Neural progenitor cell (in vitro differentiated cells): Measurements from ENCODE around the gene LEFTY1. TPM values are rescaled to one million over a fixed set of nuclear protein-coding genes. Genes with fewer than 3 reads are reported as not detected.

Experiments used
- DNase-seq: peaks from one replicate; pipeline ENCODE4 v3.0.0-alpha.2; 2016; ENCODE audit warnings: low spot score
- H2AFZ ChIP-seq: fragments of 200-600 bp; sonication (generic); replicated peaks from 2 replicates; pipeline ENCODE4 v1.6.1; 2016; ENCODE audit warnings: antibody characterized with exemption
- H3F3A ChIP-seq: fragments of 200-600 bp; sonication (generic); 2 replicates; pipeline ENCODE4 v1.6.1; 2016; ENCODE audit warnings: antibody characterized with exemption, low read depth
- H3K27ac ChIP-seq: fragments of 200-600 bp; sonication (generic); 2 replicates; pipeline ENCODE4 v1.5.1; 2016; ENCODE audit warnings: mild to moderate bottlenecking
- H3K27me3 ChIP-seq: fragments of 200-600 bp; sonication (generic); 2 replicates; pipeline ENCODE4 v1.6.1; 2016; ENCODE audit warnings: mild to moderate bottlenecking, moderate library complexity
- H3K36me3 ChIP-seq: fragments of 200-600 bp; sonication (generic); 2 replicates; pipeline ENCODE4 v1.5.1; 2016
- H3K4me1 ChIP-seq: fragments of 200-600 bp; sonication (generic); 2 replicates; pipeline ENCODE4 v1.6.1; 2016; ENCODE audit warnings: mixed run types
- H3K4me2 ChIP-seq: fragments of 200-600 bp; sonication (generic); 2 replicates; pipeline ENCODE4 v1.6.1; 2016
- H3K4me3 ChIP-seq: fragments of 200-600 bp; sonication (generic); 2 replicates; pipeline ENCODE4 v1.5.1; 2016
- H3K79me2 ChIP-seq: fragments of 200-600 bp; sonication (generic); 2 replicates; pipeline ENCODE4 v1.6.1; 2016; ENCODE audit warnings: low read depth
- H3K9ac ChIP-seq: fragments of 200-600 bp; sonication (generic); 2 replicates; pipeline ENCODE4 v1.6.1; 2016
- H3K9me3 ChIP-seq: fragments of 200-600 bp; sonication (generic); 2 replicates; pipeline ENCODE4 v1.5.1; 2016; ENCODE audit warnings: low read depth
- H4K20me1 ChIP-seq: fragments of 200-600 bp; sonication (generic); 2 replicates; pipeline ENCODE4 v1.6.1; 2016; ENCODE audit warnings: low read depth
- H3K27ac Mint-ChIP-seq: 3 replicates; pipeline ENCODE4 v1.8.0; 2021; ENCODE audit warnings: mixed read lengths
- H3K27me3 Mint-ChIP-seq: 2 replicates; pipeline ENCODE4 v1.8.0; 2022; ENCODE audit warnings: low read depth, mild to moderate bottlenecking, inconsistent platforms, moderate library complexity, mixed read lengths; ENCODE audit not compliant: insufficient read depth
- H3K36me3 Mint-ChIP-seq: 3 replicates; pipeline ENCODE4 v1.8.0; 2021; ENCODE audit warnings: mixed read lengths
- H3K4me1 Mint-ChIP-seq: 3 replicates; pipeline ENCODE4 v1.8.0; 2021; ENCODE audit warnings: mixed read lengths
- H3K4me3 Mint-ChIP-seq: 3 replicates; pipeline ENCODE4 v1.8.0; 2021; ENCODE audit warnings: mild to moderate bottlenecking, moderate library complexity, mixed read lengths
- H3K9me3 Mint-ChIP-seq: 3 replicates; pipeline ENCODE4 v1.8.0; 2020; ENCODE audit warnings: mixed read lengths
- CTCF ChIP-seq: fragments of 200-600 bp; sonication (generic); IDR thresholded peaks from 2 replicates; pipeline ENCODE4 v1.5.1; 2017; ENCODE audit warnings: antibody characterized with exemption, mild to moderate bottlenecking
- EZH2 ChIP-seq: fragments of 200-600 bp; sonication (generic); IDR thresholded peaks from 2 replicates; pipeline ENCODE4 v1.6.1; 2017; ENCODE audit warnings: antibody characterized with exemption, mild to moderate bottlenecking, moderate library complexity
- EZH2phosphoT487 ChIP-seq: fragments of 200-600 bp; sonication (generic); IDR thresholded peaks from 2 replicates; pipeline ENCODE4 v1.6.1; 2017; ENCODE audit warnings: antibody characterized with exemption
- total RNA-seq: library from RNA; depleted of rRNA; stranded (reverse); fragments of >200 nt; gene quantifications from 2 replicates; pipeline ENCODE4 v1.2.3, GENCODE V29; 2015; ENCODE audit warnings: low replicate concordance

LEFTY1 gene
- total RNA-seq, 1 donor from 2014 or later: not detected

GRCh38 chr1:225860107-225860506 lies 28.8 kb downstream of the LEFTY1 start:
- no peak for DNase-seq
- no peaks in the 10 kb centered on the region for H3K79me2 ChIP-seq
- no peak overlapping the region for H3K9ac ChIP-seq
- no peaks in the 10 kb centered on the region for H3K4me1 ChIP-seq
- H3K9me3 ChIP-seq: no peaks in the 10 kb centered on the region
- H2AFZ ChIP-seq: no peak overlapping the region
- H3K9me3 Mint-ChIP-seq: no peaks in the 10 kb centered on the region
- no peaks in the 10 kb centered on the region for H4K20me1 ChIP-seq
- no peaks in the 10 kb centered on the region for H3K36me3 Mint-ChIP-seq
- H3K27me3 ChIP-seq: no peaks in the 10 kb centered on the region
- peaks cover 2% of the 10 kb centered on the region for H3K27me3 Mint-ChIP-seq
- no peak overlapping the region for H3K4me2 ChIP-seq
- no peaks in the 10 kb centered on the region for H3K36me3 ChIP-seq
- TF ChIP-seq EZH2 (no peak), CTCF (no peak), EZH2phosphoT487 (no peak)
- no peak overlapping the region for H3K27ac Mint-ChIP-seq
- no peaks in the 10 kb centered on the region for H3F3A ChIP-seq
- no peak overlapping the region for H3K27ac ChIP-seq
- H3K4me1 Mint-ChIP-seq: no peaks in the 10 kb centered on the region
- H3K4me3 ChIP-seq: no peak overlapping the region
- H3K4me3 Mint-ChIP-seq: no peak overlapping the region

GRCh38 chr1:225859151-225859550 lies 29.8 kb downstream of the LEFTY1 start:
- Histone ChIP-seq H3K9me3 (no peaks in the 10 kb centered on the region), H3K9ac (no peak overlapping the region), H4K20me1 (no peaks in the 10 kb centered on the region), H3K4me2 (no peak overlapping the region), H3K79me2 (no peaks in the 10 kb centered on the region), H3F3A (no peaks in the 10 kb centered on the region), H3K36me3 (no peaks in the 10 kb centered on the region), H3K4me1 (no peaks in the 10 kb centered on the region), H2AFZ (no peak overlapping the region), H3K27me3 (no peaks in the 10 kb centered on the region), H3K27ac (no peak overlapping the region), H3K4me3 (no peak overlapping the region)
- DNase-seq: no peak
- Mint-ChIP-seq H3K4me1 (no peaks in the 10 kb centered on the region), H3K27ac (no peak overlapping the region), H3K36me3 (no peaks in the 10 kb centered on the region), H3K9me3 (no peaks in the 10 kb centered on the region), H3K4me3 (no peak overlapping the region), H3K27me3 (peaks cover 2% of the 10 kb centered on the region)
- TF ChIP-seq CTCF: no peak
- TF ChIP-seq EZH2: no peak
- TF ChIP-seq EZH2phosphoT487: no peak

- no peaks in the 10 kb centered on the region for H3K4me1 Mint-ChIP-seq
Measured at GRCh38 chr1:225857256-225857655, 31.7 kb downstream of the LEFTY1 start.

More at GRCh38 chr1:225857256-225857655, 31.7 kb downstream of the LEFTY1 start:
- Mint-ChIP-seq H3K4me3 (no peak overlapping the region), H3K27ac (no peak overlapping the region), H3K27me3 (no peaks in the 10 kb centered on the region), H3K36me3 (no peaks in the 10 kb centered on the region), H3K9me3 (no peaks in the 10 kb centered on the region)
- TF ChIP-seq CTCF (no peak), EZH2 (no peak), EZH2phosphoT487 (no peak)
- H3K4me1 ChIP-seq: no peaks in the 10 kb centered on the region
- H3K27ac ChIP-seq: no peak overlapping the region
- H3K36me3 ChIP-seq: no peaks in the 10 kb centered on the region
- DNase-seq: no peak
- H3F3A ChIP-seq: no peaks in the 10 kb centered on the region
- no peak overlapping the region for H3K4me2 ChIP-seq
- no peak overlapping the region for H2AFZ ChIP-seq
- H3K79me2 ChIP-seq: no peaks in the 10 kb centered on the region
- H3K9ac ChIP-seq: no peak overlapping the region
- H4K20me1 ChIP-seq: no peaks in the 10 kb centered on the region
- H3K27me3 ChIP-seq: no peaks in the 10 kb centered on the region
- no peak overlapping the region for H3K4me3 ChIP-seq
- no peaks in the 10 kb centered on the region for H3K9me3 ChIP-seq
